ENCODE measurements around the gene TASP1.

- TF ChIP-seq POLR2A (IDR thresholded peaks at IDR 0.05; ENCODE audit: low read length) = no peak
- TF ChIP-seq GATA1 (IDR thresholded peaks at IDR 0.05; ENCODE audit: low read depth, low read length) = no peak
Measured at GRCh38 chr20:13654463-13655023, 15.8 kb upstream of the TASP1 start.

Data from erythroblast (primary cell).